HG03108 (cell line): ENCODE data around the gene SYP.
"Not testable (repeated sequence)": the region's sequence is repeated elsewhere in the genome, so short reads cannot be mapped to it uniquely, and the experiment has no call there.

Experiments
- ATAC-seq: cut with Tn5 transposase; IDR thresholded peaks from one replicate; pipeline ENCODE4 v1.9.1; 2021; ENCODE audit warnings: moderate library complexity; ENCODE audit not compliant: unreplicated experiment

Gene SYP

DNA sequence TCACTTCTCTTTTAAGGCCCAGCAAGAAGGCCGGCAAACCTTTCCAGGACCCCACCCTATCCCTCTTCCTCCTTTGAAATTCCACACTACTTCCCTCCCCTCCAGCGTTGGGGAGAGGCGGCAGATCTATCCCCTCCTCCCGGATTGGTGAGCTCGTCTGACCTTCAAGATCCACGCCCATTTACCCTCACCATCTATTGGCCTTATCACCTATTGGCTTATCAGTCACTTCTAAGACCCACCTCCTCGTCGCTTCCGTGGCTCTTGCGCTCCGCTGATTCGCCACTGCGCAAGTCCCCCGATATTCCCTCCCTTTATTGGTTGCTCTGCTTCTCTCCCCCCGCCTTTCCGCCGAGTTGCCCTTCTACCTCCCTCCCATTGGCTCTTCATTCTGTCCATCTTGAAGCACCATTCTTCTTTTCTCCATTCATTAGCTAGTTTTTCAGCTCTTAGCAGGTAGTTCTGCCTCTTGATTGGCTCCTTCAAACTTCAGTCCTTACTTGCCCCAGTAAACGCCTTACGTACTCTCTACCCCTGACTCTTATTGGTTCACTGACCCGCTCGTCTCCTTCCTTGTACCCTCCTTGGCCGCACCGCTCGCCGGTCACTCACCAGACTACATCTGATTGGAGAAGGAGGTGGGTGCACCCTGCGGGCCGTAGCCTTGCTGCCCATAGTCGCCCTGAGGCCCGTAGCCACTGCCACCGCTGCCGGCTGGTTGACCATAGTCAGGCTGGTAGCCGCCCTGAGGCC, 9.0 kb downstream of the SYP start:
- ATAC-seq = peak; percentile 84

GRCh38 chrX:49189606-49190005, 10.4 kb downstream of the SYP start:
- no peak for ATAC-seq

- no peak for ATAC-seq
These were observed 11.4 kb downstream of the SYP start for GRCh38 chrX:49188468-49189076.

- no peak for ATAC-seq
These were observed 12.5 kb downstream of the SYP start for GRCh38 chrX:49187526-49187925.

DNA sequence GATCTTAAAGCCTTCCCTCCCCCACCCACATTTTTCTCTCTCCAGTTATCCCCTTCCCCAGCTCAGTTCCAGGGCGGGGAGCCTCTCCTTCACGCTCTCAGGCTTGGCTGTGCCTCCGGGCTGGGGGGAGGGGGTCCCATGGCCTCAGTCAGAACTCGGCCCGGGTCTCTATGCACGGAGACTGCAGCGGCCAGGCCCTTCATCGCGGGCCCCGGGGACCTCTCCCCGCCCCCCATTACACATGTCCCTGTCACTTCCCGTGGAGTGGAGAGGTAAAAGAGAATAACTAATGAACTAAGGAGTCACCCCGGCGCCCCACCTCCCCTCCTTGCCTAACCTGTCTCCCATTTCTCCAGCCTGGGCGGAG, 13.0 kb downstream of the SYP start:
- no peak for ATAC-seq

DNA sequence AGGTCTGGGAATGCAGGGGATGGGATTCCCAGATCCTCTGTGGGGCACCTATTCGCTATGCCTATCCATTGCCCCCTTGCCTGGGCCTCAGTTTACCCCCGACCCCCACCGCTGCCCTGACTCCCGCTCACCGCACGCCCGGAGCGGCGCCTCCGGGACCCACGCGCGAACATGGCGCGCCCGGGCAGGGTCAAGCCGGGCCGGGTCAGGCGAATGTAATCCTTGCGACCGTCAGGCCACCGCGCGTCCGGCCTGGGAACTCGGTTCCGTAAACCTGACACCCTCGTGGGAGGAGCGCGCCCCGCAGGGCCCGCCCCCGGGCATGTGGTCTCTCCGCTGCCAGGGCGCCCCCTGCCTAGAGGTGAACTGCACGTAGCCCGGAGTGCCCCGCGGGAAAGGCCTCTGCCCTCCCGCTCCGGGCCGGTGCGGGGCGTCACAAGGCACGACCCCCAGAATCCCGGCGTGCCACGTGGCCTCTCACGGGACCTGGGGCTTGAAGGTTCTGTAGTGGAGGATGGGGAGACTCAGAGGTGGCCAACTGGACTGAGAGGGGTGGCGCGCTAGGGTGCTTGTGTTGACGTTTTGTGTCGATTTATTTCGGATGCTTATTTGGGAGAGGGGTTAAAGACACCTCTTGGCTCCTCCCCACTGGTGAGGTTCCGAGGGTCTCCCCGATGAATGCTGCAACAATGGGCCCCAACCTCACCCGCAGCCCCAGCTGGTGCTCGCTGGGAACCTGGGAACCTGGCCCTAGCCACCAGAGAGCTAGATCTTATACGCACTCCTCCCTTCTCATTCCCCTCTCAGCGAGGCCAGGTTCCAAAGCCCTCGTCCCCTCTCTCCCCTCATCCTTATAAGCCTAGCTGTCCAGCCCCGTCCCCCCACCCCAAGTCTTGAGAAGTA, 13.6 kb downstream of the SYP start, which contains the start of gene PRICKLE3:
PRICKLE3 (minus strand) TSS at position 249 of the 903 bp plus-strand sequence; CDS start at position 173, 76 bp downstream.
- ATAC-seq = peak; percentile 35

- ATAC-seq = peak; percentile 42
These were observed 15.4 kb downstream of the SYP start for GRCh38 chrX:49184294-49185281.

DNA sequence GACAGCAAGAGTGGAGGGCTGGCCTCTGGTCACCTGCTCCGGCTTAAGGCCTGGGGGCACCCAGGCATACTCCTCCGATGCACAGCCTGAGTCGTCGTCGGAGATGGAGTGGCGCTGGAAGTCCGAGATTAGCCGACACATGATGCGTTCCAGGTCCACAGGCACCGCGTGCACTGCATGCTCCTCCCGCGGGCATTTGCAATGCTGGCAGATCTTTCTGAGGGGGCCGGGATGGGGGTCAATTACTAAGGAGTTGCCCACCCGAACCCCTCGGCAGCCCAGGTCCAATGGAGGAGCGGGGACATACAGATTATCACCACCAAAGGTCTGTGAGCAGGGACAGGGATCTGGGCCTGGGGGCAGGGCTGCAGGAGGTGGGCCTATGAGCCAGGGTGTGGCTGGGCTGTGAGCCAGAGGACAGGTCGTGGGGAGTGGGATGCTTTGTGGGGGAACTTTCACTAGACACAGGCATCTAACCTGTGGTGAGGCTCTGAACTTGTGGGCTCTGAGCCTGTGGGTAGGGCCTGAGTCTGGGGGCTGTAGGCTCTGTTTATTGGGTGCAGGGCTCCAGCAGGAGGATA, 16.2 kb downstream of the SYP start:
- no peak for ATAC-seq

GRCh38 chrX:49179358-49179757, 20.6 kb downstream of the SYP start:
- ATAC-seq = no peak

GRCh38 chrX:49178537-49178936, 21.5 kb downstream of the SYP start:
- ATAC-seq = no peak

- no peak for ATAC-seq
These were observed 22.0 kb downstream of the SYP start for GRCh38 chrX:49177873-49178480.

DNA sequence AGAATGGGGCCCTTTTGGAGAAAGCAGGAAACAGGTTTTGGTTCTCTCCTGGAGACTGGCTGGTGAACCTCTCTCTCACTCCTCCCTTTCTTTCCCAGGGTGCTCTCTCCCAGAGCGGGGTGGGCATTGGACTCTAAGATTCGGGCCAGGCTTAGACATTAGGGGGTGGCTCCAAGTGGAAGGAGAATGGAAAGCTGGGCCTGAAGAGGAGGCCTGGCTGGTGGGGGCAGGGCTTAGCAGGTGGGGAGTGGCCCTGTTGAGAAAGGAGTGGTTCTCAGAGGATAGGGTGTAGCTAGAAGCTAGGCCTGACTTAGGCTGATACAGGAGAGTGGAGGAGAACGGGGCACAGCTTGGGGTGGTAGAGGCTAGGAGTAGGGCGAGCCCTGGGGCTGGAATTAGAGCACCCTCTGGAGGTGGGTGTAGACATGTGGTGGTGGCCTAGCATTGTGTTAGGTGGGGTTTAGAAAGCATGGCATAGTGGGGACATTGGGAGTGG, 22.6 kb downstream of the SYP start:
- no peak for ATAC-seq

- no peak for ATAC-seq
These were observed 23.3 kb downstream of the SYP start for GRCh38 chrX:49176421-49177326.

DNA sequence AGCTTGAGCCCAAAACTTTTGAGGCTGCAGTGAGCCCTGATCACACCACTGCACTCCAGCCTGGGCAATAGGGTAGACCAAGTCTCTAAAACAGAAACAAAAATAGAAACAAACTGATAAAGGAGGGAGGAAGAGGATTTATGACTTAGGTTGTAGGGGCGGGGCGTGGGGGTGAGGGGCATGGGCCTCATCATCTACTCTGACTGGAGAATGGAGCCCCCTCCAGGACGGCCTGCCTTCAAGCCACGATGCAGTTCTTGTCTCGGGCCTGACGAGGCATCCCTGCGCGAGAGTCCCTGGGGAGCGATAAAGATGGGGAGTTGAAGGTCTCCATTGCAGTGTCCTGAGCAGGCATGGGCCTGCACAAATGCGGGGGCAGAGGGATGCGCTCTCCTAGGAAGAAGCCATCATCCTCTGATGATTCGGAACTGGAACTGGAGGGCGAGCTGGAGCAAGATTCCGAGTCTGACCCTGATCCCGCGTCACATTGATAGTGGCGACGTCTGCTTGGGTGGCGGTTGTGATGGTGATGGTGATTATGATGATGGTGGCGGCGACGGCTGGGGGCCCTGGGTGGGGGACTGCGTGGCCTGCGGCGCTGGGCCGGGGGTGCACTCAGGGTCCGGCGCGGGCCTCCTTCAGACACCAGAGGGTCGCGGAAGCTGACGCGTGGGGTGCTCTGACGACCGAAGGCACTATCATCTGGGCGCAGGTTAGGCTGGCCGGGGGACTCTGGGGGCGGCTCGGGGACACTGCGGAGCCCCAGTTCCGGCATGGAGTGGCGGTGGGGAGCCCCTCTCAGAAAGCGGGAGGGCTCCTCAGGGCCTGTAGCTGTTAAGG, 24.3 kb downstream of the SYP start:
- no peak for ATAC-seq

DNA sequence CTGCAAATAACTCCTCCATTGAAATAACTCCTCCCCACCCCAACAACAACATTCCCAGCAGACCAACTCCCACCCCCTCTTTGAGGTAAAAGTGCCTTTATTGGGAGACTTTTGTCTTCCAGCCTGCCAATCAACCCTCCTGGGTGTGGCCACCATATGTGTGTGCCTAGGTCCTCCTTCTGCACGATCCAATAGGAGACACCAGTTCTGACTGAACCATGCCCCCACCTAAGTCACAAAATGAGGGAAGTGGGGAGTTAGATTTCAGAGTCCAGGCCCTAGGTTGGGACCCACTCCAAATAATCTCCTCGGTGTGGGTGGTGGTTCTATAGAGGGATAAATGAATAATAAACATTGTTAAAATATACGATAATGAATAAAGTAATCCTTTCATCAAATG, 25.3 kb downstream of the SYP start:
- ATAC-seq = no peak

DNA sequence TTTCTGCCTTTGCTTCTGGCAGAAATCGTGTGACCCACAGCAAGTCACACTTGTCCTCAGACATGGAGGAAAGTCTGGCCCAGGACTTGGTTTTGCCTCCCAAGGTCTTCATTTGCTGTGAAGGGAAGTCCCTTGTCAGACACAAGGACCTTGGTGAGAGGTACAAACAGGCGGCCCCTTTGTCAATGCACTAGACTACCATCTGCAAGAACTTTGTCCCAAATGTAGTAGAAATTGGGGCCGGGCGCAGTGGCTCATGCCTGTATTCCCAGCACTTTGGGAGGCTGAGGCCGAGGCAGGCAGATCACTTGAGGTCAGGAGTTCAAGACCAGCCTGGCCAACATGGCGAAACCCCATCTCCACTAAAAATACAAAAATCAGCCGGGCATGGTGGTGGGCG, 26.4 kb downstream of the SYP start:
- not testable (repeated sequence) for ATAC-seq

DNA sequence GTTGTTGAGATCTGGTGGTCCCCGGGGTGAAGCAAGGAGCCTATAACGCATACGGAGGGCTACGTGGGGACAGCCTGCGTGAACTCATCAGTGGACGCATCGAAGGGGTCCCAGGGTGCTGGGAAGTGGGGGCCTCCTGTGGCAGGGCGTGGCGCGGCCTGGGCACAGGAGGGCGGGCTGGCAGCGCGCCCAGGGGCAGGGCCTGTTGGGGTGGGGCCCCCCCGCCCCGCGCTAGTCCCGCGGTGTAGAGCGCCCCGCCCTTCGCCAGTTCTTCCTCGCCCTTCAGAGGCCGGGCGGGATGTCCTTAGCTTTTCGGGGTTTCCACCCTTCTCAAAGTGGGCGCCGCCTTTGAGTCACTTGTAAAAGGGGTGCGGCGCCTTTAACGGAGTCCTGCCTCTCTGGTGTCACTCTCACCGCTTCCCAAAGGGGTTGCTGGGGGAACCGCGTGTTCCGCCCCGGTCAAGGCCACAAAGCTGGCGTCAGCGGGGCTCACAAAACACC, 27.7 kb downstream of the SYP start:
- ATAC-seq = peak; percentile 69
